H1 (cell line): ENCODE data around the gene ANKS1B. TPM values are rescaled to one million over a fixed set of nuclear protein-coding genes. Genes with fewer than 3 reads are reported as not detected.

Experiments
- CTCF ChIA-PET: fragments of 300-600 bp; sonication (Branson Sonifier 250); formaldehyde crosslinking; loops from one replicate; lab custom pipeline; 2021; ENCODE audit not compliant: partially characterized antibody; lab: Charles Lee
- POLR2A ChIA-PET: fragments of 300-600 bp; sonication (Branson Sonifier 250); formaldehyde crosslinking; loops from one replicate; lab custom pipeline; 2021; ENCODE audit warnings: inconsistent platforms; ENCODE audit not compliant: partially characterized antibody; lab: Charles Lee
- DNase-seq, 2 experiments: peaks; one replicate each; pipeline versions ENCODE4 v3.0.0 to v3.0.0-alpha.2; 2010 to 2022; ENCODE audit warnings: low spot score in 2 of 2, low read depth in 1 of 2, mixed read lengths in 1 of 2
- FAIRE-seq: peaks from 2 replicates; lab custom pipeline; 2011; peaks lifted over from hg19 to GRCh38; lab: Jason Lieb, UNC
- H2AFZ ChIP-seq: 2 replicates; pipeline ENCODE4 v1.8.1; 2012; ENCODE audit warnings: low read length, inconsistent platforms
- H2AK5ac ChIP-seq: 2 replicates; pipeline ENCODE4 v1.6.1; 2013; ENCODE audit warnings: low read depth, low read length
- H2BK120ac ChIP-seq: replicated peaks from 2 replicates; pipeline ENCODE3; 2013; ENCODE audit warnings: low read depth, low read length, inconsistent platforms
- H2BK12ac ChIP-seq: 2 replicates; pipeline ENCODE4 v1.6.1; 2013; ENCODE audit warnings: low read depth, low read length
- H2BK15ac ChIP-seq: 2 replicates; pipeline ENCODE4 v1.6.1; 2013; ENCODE audit warnings: low read length
- H2BK20ac ChIP-seq: 2 replicates; pipeline ENCODE4 v1.6.1; 2013; ENCODE audit warnings: low read length
- H2BK5ac ChIP-seq: 2 replicates; pipeline ENCODE4 v1.6.1; 2013; ENCODE audit warnings: low read depth, low read length
- H3K14ac ChIP-seq: 2 replicates; pipeline ENCODE4 v1.6.1; 2013; ENCODE audit warnings: inconsistent platforms; ENCODE audit not compliant: insufficient read length
- H3K18ac ChIP-seq: 2 replicates; pipeline ENCODE4 v1.6.1; 2013; ENCODE audit warnings: low read length; ENCODE audit errors: extremely low read depth
- H3K23ac ChIP-seq: 2 replicates; pipeline ENCODE4 v1.6.1; 2013; ENCODE audit warnings: inconsistent platforms; ENCODE audit not compliant: insufficient read length
- H3K23me2 ChIP-seq: 2 replicates; pipeline ENCODE4 v1.6.1; 2013; ENCODE audit warnings: low read depth, low read length
- H3K27ac ChIP-seq: 2 replicates; pipeline ENCODE4 v1.6.1; 2011; ENCODE audit warnings: low read depth, low read length, inconsistent platforms
- H3K27me3 ChIP-seq, 4 experiments: replicated peaks in 1 of 4; 1 replicate in 1 of 4; 2 replicates in 3 of 4; pipeline versions ENCODE4 v1.6.1 to v1.8.1; 2011 to 2013; ENCODE audit warnings: low read length in 3 of 4, mild to moderate bottlenecking in 3 of 4, inconsistent platforms in 2 of 4, mixed read lengths in 2 of 4, moderate library complexity in 1 of 4; ENCODE audit not compliant: control insufficient read depth in 3 of 4, insufficient read depth in 3 of 4; ENCODE audit errors: extremely low read depth in 1 of 4
- H3K36me3 ChIP-seq, 4 experiments: 2 replicates each; pipeline versions ENCODE4 v1.6.1 to v1.8.1; 2011 to 2013; ENCODE audit warnings: mild to moderate bottlenecking in 4 of 4, low read length in 3 of 4, moderate library complexity in 2 of 4, control low read depth in 1 of 4, inconsistent platforms in 1 of 4; ENCODE audit not compliant: insufficient read depth in 4 of 4, control insufficient read depth in 2 of 4
- H3K4ac ChIP-seq: replicated peaks from 2 replicates; pipeline ENCODE3; 2013; ENCODE audit warnings: low read length, low read depth, mixed read lengths, inconsistent platforms; ENCODE audit not compliant: insufficient read length
- H3K4me1 ChIP-seq, 4 experiments: replicated peaks in 1 of 4; 1 replicate in 1 of 4; 2 replicates in 3 of 4; pipeline versions ENCODE4 v1.6.1 to v1.8.1; 2011 to 2013; ENCODE audit warnings: low read length in 3 of 4, inconsistent platforms in 2 of 4, mixed read lengths in 1 of 4; ENCODE audit not compliant: insufficient read depth in 4 of 4, control insufficient read depth in 3 of 4
- H3K4me2 ChIP-seq, 2 experiments: 2 replicates each; pipeline versions ENCODE4 v1.6.1 to v1.8.1; 2011 to 2013; ENCODE audit warnings: low read depth in 2 of 2, low read length in 2 of 2, control low read depth in 1 of 2, inconsistent platforms in 1 of 2, mild to moderate bottlenecking in 1 of 2; ENCODE audit not compliant: insufficient read depth in 1 of 2
- H3K4me3 ChIP-seq, 4 experiments: fragments of 200-600, 300-600 bp in 1 of 4; sonication (generic), shearing (Covaris generic), sonication (Bioruptor Twin) in 1 of 4; 2 replicates each; pipeline versions ENCODE4 v1.5.1 to v1.8.1; 2011 to 2016; ENCODE audit warnings: low read length in 4 of 4, low read depth in 3 of 4, control low read depth in 2 of 4, inconsistent platforms in 2 of 4, mild to moderate bottlenecking in 2 of 4, mixed read lengths in 1 of 4, moderate library complexity in 1 of 4; ENCODE audit not compliant: insufficient read depth in 2 of 4; ENCODE audit errors: extremely low read depth in 1 of 4
- H3K56ac ChIP-seq: replicated peaks from 2 replicates; pipeline ENCODE3; 2013; ENCODE audit warnings: low read depth, mild to moderate bottlenecking, mixed read lengths, low read length, inconsistent platforms; ENCODE audit not compliant: insufficient read length
- H3K79me1 ChIP-seq: 2 replicates; pipeline ENCODE4 v1.6.1; 2013; ENCODE audit warnings: low read depth, low read length, control low read depth
- H3K79me2 ChIP-seq, 2 experiments: 2 replicates each; pipeline versions ENCODE4 v1.6.1 to v1.8.1; 2012 to 2013; ENCODE audit warnings: low read length in 2 of 2, mild to moderate bottlenecking in 2 of 2, inconsistent platforms in 1 of 2; ENCODE audit not compliant: insufficient read depth in 2 of 2, control insufficient read depth in 1 of 2
- H3K9ac ChIP-seq, 4 experiments: replicated peaks in 1 of 4; 1 replicate in 1 of 4; 2 replicates in 3 of 4; pipeline versions ENCODE4 v1.6.1 to v1.8.1; 2011 to 2013; ENCODE audit warnings: low read depth in 3 of 4, low read length in 3 of 4, control low read depth in 2 of 4, mild to moderate bottlenecking in 2 of 4, moderate library complexity in 2 of 4, inconsistent platforms in 1 of 4; ENCODE audit errors: extremely low read depth in 1 of 4
- H3K9me3 ChIP-seq, 2 experiments: 2 replicates each; pipeline versions ENCODE4 v1.6.1 to v1.8.1; 2012 to 2013; ENCODE audit warnings: mild to moderate bottlenecking in 2 of 2, moderate library complexity in 2 of 2, control low read depth in 1 of 2, inconsistent platforms in 1 of 2, low read depth in 1 of 2, low read length in 1 of 2, mixed read lengths in 1 of 2; ENCODE audit not compliant: insufficient read depth in 2 of 2
- H4K20me1 ChIP-seq, 2 experiments: replicated peaks in 1 of 2; 2 replicates each; pipeline versions ENCODE3 to v1.8.1; 2011 to 2013; ENCODE audit warnings: inconsistent platforms in 2 of 2, low read length in 2 of 2, mild to moderate bottlenecking in 1 of 2; ENCODE audit not compliant: insufficient read depth in 2 of 2, control insufficient read depth in 1 of 2
- H4K5ac ChIP-seq: 2 replicates; pipeline ENCODE4 v1.6.1; 2013; ENCODE audit warnings: low read length, low read depth, mixed read lengths, inconsistent platforms; ENCODE audit not compliant: insufficient read length
- H4K8ac ChIP-seq: 2 replicates; pipeline ENCODE4 v1.8.0; 2013; ENCODE audit warnings: mild to moderate bottlenecking, moderate library complexity, low read length, inconsistent platforms; ENCODE audit not compliant: insufficient read depth; ENCODE audit errors: extremely low read depth
- H4K91ac ChIP-seq: replicated peaks from 2 replicates; pipeline ENCODE3; 2013; ENCODE audit warnings: low read length, mixed read lengths, inconsistent platforms; ENCODE audit not compliant: insufficient read length
- ASH2L ChIP-seq: fragments of 200-600, 300-600 bp; sonication (generic); IDR thresholded peaks from one replicate; pipeline ENCODE4 v1.7.1; 2017; ENCODE audit warnings: low read length
- CBX5 ChIP-seq: fragments of 300-800, 300-1000 bp; sonication (generic); IDR thresholded peaks from 2 replicates; pipeline ENCODE4 v1.7.1; 2016; ENCODE audit warnings: antibody characterized with exemption, low read length, low read depth
- CEBPB ChIP-seq: IDR thresholded peaks from 2 replicates; pipeline ENCODE4 v1.6.1; 2012; ENCODE audit warnings: low read depth, low read length
- CHD2 ChIP-seq: IDR thresholded peaks from 2 replicates; pipeline ENCODE4 v1.6.1; 2012; ENCODE audit warnings: low read length, improper control_type of control experiment
- E2F6 ChIP-seq: IDR thresholded peaks from 2 replicates; pipeline ENCODE4 v1.6.1; 2012; ENCODE audit warnings: inconsistent platforms
- KDM5A ChIP-seq: fragments of 200-600 bp; IDR thresholded peaks from 2 replicates; pipeline ENCODE4 v1.7.1; 2012; ENCODE audit warnings: mild to moderate bottlenecking, low read length, inconsistent platforms, mixed read lengths
- RNF2 ChIP-seq: fragments of 200-900, 300-1000 bp; sonication (generic); IDR thresholded peaks from 2 replicates; pipeline ENCODE4 v1.7.1; 2016; ENCODE audit warnings: borderline replicate concordance, low read depth, mild to moderate bottlenecking, antibody characterized with exemption, low read length; ENCODE audit not compliant: poor library complexity, severe bottlenecking; ENCODE audit errors: missing control alignments
- RXRA ChIP-seq: IDR thresholded peaks from 2 replicates; pipeline ENCODE4 v1.6.1; 2011; ENCODE audit warnings: low read depth, mild to moderate bottlenecking, low read length, moderate library complexity; ENCODE audit not compliant: insufficient read depth
- WGBS, 2 experiments: shearing (Covaris generic) in 1 of 2; methylation state at CpG; one replicate each; pipeline versions ENCODE4 v1.1.6 to v1.1.7; 2013 to 2015; ENCODE audit warnings: low lambda C conversion rate in 2 of 2, mixed read lengths in 2 of 2, inconsistent platforms in 1 of 2, low coverage in 1 of 2, missing lambda C conversion rate in 1 of 2; ENCODE audit not compliant: insufficient replicate concordance in 2 of 2, insufficient coverage in 1 of 2, insufficient read length in 1 of 2; ENCODE audit errors: extremely low coverage in 1 of 2, missing lambda C conversion rate in 1 of 2; 5-methylcytosine and 5-hydroxymethylcytosine counted together
- polyA plus RNA-seq, 7 experiments: library from polyadenylated mRNA; depleted of rRNA in 3 of 7; stranded (reverse) in 5 of 7; unstranded in 2 of 7; fragments of >200 nt in 5 of 7; fragments of 200-250 nt in 2 of 7; gene quantifications; 1 replicate in 5 of 7; 2 replicates in 1 of 7; 4 replicates in 1 of 7; pipeline versions ENCODE4 v1.2.1 to v1.2.3, GENCODE V29; 2011 to 2013; ENCODE audit warnings: missing spikeins in 2 of 7, mixed read lengths in 2 of 7
- total RNA-seq: library from RNA; stranded (reverse); fragmentation: NEBNext Ultra II Directional; extraction: Animal tissue kit (Norgen Biotek cat#: 25700); gene quantifications from 2 replicates; pipeline ENCODE4 v1.2.1, GENCODE V29; 2021

Gene ANKS1B
- total and polyA plus RNA-seq, 2 of the 8 experiments (the other 6 are each of a cell fraction or from before 2014, with no cell fraction given): 2.7 to 6.1 TPM

- no peaks in the 10 kb centered on the region for H3K9me3 ChIP-seq
Observed at GRCh38 chr12:99427104-99427503, 557.6 kb downstream of the ANKS1B start.

More at GRCh38 chr12:99427104-99427503, 557.6 kb downstream of the ANKS1B start:
- no peak overlapping the region for H3K4me2 ChIP-seq
- H3K79me2 ChIP-seq: no peaks in the 10 kb centered on the region
- H2BK5ac ChIP-seq: no peak overlapping the region
- POLR2A ChIA-PET: no interaction called here
- no peak for TF ChIP-seq CEBPB
- TF ChIP-seq KDM5A: no peak
- no peak for TF ChIP-seq RNF2
- no peak for TF ChIP-seq E2F6
- TF ChIP-seq CHD2: no peak
- no peak for TF ChIP-seq CBX5
- TF ChIP-seq RXRA: no peak
- TF ChIP-seq ASH2L: no peak
- TF ChIP-seq, all 59 proteins: peak for 0
- 92% methylated on average over 2 of the region's 2 CpGs; no CpG with 5 or more reads in 1 of the 2 experiments for WGBS, 2 experiments
- Histone ChIP-seq H3K9ac (no peak overlapping the region), H3K36me3 (no peaks in the 10 kb centered on the region), H2AFZ (no peak overlapping the region), H4K5ac (no peak overlapping the region), H2AK5ac (no peak overlapping the region), H3K4me3 (no peak overlapping the region), H4K91ac (no peak overlapping the region), H3K14ac (no peak overlapping the region), H2BK120ac (no peak overlapping the region), H3K4ac (no peak overlapping the region), H2BK12ac (no peak overlapping the region), H3K27ac (no peak overlapping the region), H2BK15ac (no peak overlapping the region), H2BK20ac (no peak overlapping the region), H3K4me1 (no peaks in the 10 kb centered on the region), H3K79me1 (no peaks in the 10 kb centered on the region), H4K20me1 (no peaks in the 10 kb centered on the region), H4K8ac (no peak overlapping the region), H3K27me3 (no peaks in the 10 kb centered on the region), H3K18ac (no peak overlapping the region), H3K23me2 (no peaks in the 10 kb centered on the region), H3K56ac (no peak overlapping the region), H3K23ac (no peak overlapping the region)
- CTCF ChIA-PET: no interaction called here
- DNase-seq (no peak), FAIRE-seq (no peak)
